GM10248 (cell line): ENCODE data around the gene RANBP17.

Source experiments
- CTCF ChIA-PET: fragments of 300-600 bp; sonication (Branson Sonifier 250); formaldehyde crosslinking; extraction: SDS; loops from one replicate; lab custom pipeline; 2021; ENCODE audit warnings: antibody characterized with exemption; lab: Yijun Ruan, JAX
- POLR2A ChIA-PET: fragments of 350-650 bp; sonication (Branson Sonifier 250); formaldehyde crosslinking; extraction: SDS; loops from one replicate; lab custom pipeline; 2020; ENCODE audit warnings: antibody characterized with exemption; lab: Yijun Ruan, JAX
- DNase-seq: peaks from one replicate; pipeline ENCODE4 v3.0.0; 2012; ENCODE audit errors: extremely low spot score
- TF ChIP-seq, protein P1 (sequence below): IDR thresholded peaks from 2 replicates; pipeline ENCODE4 v1.5.1; 2012; ENCODE audit warnings: mild to moderate bottlenecking, low read depth; ENCODE audit errors: extremely low read depth, missing control alignments, control extremely low read depth

RANBP17 gene

DNA sequence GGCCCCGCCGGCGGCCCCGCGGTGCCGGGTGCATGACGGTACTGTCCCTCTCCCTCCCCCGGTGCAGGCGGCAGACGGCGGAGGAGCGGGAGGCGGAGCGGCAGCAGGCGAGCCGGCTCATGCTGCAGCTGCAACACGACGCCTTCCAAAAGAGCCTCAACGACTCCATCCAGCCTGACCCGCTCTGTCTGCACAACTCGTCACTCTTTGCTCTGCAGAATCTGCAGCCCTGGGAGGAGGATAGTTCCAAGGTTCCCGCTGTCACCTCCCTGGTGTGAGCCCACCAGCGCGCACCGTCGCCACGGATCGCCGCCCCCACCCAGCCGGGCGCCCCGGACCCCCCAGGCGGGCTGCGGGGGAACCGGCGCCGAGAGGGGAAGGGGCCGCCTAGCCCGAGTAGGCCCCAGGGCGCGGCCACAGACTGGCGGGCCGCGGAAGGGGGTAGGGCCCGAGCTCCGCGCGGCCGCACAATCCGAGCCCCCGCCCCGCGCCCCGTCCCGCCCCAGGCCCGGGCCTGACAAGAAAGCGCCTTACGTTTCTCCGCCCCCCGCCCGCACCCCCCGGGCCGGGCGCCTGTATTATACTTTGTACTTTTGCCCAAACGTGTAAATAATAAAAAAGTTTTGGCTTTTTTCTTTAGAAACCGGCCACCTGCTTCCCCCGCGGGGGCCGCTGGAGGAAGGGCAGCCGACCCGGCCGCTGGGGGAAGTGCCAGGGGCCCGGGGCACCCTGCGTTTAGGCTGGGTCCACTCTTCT is 449.7 kb downstream of the RANBP17 start:
- CTCF ChIA-PET: no interaction called here
- no peak for DNase-seq

DNA sequence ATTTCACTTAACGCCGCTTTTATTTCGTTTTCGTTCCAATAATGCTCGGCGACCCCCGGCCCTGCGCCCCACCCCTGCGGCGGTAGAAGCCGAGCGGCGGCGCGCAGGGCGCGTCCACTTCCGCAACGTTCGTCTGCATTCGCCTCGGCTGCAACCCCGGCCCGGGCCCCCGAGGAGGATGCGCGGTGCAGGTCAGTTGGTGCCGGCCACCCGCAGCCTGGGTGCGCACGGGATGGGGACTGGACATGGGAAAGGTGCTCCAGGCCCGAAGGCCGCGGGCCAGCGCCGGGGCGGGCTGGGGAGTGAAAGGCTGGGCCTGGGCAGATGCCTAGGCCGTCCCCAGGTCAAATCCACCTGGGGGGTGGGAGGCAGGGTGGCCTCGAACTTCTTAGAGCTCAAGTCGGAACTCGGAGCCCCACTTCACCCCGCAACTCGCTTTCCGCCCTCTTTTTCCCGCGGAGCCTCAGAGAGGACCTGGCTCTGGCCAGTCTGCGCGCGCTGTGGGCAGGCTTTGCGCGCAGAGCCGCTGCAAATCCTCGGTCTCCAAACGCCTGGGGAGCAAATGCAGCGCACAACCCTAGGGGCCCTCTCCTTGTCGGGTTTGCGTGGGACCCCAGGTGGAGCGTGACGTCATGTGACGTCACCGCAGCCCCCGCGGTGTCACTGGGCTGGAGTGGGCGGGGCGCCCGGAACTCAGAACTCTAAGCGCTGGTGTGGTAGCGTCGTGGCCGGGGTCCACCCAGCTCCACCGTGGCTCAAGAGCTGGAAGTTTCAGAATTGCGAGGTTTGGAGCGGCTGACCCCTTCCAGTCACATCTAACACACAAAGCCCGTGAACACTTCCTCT is 450.5 kb downstream of the RANBP17 start:
- TF ChIP-seq, protein P1, sequence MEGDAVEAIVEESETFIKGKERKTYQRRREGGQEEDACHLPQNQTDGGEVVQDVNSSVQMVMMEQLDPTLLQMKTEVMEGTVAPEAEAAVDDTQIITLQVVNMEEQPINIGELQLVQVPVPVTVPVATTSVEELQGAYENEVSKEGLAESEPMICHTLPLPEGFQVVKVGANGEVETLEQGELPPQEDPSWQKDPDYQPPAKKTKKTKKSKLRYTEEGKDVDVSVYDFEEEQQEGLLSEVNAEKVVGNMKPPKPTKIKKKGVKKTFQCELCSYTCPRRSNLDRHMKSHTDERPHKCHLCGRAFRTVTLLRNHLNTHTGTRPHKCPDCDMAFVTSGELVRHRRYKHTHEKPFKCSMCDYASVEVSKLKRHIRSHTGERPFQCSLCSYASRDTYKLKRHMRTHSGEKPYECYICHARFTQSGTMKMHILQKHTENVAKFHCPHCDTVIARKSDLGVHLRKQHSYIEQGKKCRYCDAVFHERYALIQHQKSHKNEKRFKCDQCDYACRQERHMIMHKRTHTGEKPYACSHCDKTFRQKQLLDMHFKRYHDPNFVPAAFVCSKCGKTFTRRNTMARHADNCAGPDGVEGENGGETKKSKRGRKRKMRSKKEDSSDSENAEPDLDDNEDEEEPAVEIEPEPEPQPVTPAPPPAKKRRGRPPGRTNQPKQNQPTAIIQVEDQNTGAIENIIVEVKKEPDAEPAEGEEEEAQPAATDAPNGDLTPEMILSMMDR: no peak
- POLR2A ChIA-PET: no interaction called here
- no peak for DNase-seq
- CTCF ChIA-PET: no interaction called here

More for the DNA sequence above, 449.7 kb downstream of the RANBP17 start:
- POLR2A ChIA-PET: no interaction called here
- TF ChIP-seq, protein P1: no peak

DNA sequence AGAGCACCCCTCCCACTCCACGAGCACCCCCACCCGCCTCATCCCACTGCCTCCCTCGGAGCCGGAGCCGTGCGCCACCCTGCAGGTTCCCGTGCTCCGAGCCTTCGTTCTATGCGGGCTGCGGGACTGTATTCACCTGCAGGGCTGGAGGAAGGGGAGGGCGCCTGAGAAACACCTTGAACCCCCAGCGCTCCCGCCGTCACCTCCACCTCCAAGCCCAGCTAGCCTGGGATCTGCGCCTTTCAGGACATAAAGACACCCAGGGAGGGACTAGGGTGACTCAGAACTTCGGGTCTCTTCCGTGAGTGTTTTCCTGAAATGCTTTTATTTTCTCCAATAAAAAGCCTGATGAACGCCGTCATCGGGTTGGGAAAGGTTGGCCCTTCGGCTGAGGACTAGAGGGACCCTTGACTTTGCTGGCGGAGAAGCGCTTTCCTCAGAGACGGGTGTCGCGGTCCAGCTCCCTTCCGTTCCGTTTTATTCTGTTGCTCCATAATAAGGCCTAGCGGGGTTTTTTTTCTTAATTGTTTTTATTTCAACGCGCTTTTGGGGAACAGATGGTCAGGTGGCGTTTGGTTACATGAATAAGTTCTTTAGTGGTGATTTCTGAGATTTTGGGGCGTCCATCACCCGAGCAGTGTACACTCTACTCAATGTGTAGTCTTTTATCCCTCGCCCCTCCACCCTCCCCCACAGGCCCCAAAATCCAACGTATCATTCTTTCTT is 451.8 kb downstream of the RANBP17 start:
- ChIA-PET POLR2A (no interaction called here), CTCF (no interaction called here)
- no peak for DNase-seq
- TF ChIP-seq, protein P1: no peak

DNA sequence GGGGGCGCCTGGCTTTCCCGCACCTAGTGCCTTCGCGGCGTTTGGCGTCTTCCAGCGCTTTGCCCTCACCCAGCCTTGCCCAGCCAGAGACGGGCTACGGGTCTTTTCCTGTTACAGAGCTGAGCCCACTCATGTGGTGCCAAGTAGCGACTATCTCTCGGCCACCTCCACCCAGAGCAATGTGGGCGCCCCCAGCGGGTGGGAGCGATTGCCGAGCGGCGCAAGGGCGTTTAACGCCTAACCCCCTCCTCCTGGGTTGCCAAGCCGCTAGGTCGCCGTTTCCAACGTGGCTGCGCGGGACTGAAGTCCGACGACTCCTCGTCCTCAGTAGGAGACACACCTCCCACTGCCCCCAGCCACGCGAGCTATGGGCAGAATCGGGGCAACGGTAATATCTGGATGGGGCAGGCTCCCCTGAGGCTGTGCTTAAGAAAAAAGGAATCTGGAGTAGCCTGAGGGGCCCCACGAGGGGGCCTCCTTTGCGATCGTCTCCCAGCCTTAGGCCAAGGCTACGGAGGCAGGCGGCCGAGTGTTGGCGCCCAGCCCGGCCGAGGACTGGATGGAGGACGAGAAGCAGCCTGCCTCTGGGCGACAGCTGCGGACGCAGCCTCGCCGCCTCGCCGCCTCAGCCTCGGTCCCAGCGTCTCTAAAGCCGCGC is 453.0 kb downstream of the RANBP17 start:
- no peak for DNase-seq
- TF ChIP-seq, protein P1: no peak
- CTCF ChIA-PET: no interaction called here
- POLR2A ChIA-PET: no interaction called here

DNA sequence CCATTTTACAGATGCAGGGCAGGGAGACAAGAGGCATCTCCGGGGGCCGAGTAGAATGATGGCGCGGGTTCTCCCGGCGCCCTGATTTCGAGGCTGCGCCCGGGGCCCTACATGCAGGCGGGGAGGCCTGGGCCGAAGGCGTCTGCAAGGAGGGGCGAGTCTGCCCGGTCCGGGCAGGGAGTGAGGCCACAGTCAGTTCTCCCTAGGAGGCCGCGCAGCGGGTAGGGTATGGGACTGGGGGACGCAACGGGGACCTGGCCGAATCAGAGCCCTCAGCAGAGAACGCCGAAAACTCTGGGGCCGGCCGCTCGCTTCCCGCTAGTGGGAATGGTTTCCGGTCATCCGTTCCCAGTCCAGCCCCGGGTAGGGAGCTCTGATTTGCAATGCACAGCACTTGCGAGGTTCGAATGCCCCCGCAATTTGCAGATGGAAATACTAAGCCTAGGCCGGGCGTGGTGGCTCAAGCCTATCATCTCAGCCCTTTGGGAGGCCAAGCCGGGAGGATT is 453.6 kb downstream of the RANBP17 start:
- ChIA-PET POLR2A (no interaction called here), CTCF (no interaction called here)
- no peak for DNase-seq
- TF ChIP-seq, protein P1: no peak

DNA sequence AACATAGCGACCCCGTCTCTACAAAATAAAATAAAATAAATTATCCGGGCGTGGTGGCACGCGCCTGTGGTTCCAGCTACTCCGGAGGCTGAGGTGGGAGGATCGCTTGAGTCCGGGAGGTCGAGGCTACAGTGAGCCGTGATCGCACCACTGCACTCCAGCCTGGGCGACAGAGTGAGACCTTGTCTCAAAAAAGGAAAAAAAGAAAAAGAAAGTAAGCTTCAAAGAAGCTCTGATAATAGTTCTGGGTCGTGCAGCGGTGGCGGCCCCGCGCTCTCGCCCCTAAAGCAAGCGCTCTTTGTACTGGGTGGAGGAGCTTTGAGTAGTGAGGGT is 454.1 kb downstream of the RANBP17 start:
- ChIA-PET CTCF (no interaction called here), POLR2A (no interaction called here)
- TF ChIP-seq, protein P1: no peak
- DNase-seq: no peak
